ENCODE results near the gene PCBP3.
"Not testable (repeated sequence)": the region's sequence is repeated elsewhere in the genome, so short reads cannot be mapped to it uniquely, and the experiment has no call there.

PCBP3 gene

DNA sequence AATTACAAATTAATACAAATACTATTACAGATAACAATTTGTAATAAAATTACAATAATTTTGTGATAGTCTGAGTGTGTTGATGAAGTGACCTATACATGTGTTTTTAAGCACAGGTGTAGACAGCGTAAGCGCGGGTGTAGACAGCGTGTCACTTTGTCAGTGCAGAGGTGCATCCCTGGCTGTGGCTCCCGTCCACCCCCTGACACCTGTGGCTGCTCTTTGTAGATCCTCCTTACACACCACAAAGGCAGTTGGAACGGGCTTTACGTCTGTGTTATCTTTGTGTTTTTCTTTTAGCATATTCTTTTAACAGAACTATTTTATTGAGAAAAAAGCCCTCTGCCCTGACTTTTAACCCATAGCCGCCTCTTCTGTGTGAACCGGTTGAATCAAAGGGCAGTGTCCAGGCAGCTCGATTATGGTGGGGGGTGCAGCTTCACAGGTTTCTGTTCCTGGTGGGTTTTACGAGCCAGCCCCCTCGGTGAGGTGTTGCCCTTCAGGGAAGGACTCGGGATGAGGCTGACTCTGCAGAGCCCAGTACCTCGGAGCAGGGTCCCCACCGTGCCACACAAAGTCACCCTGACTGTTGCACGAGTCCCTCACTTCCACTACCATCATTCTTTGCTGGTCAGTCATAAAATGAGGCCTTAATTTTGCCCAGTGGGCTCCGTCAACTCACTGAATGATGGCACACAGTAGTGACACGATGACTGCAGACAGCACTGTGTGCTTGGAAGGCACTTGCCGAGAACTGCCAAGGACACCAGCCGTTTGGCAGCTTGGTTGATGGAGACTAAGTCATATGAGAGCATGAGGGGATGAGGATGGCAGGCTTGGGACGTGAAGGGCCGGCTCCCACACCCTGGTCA is 251.6 kb downstream of the PCBP3 start:
- DNase-seq (ENCODE audit: low read depth), result no peak

DNA sequence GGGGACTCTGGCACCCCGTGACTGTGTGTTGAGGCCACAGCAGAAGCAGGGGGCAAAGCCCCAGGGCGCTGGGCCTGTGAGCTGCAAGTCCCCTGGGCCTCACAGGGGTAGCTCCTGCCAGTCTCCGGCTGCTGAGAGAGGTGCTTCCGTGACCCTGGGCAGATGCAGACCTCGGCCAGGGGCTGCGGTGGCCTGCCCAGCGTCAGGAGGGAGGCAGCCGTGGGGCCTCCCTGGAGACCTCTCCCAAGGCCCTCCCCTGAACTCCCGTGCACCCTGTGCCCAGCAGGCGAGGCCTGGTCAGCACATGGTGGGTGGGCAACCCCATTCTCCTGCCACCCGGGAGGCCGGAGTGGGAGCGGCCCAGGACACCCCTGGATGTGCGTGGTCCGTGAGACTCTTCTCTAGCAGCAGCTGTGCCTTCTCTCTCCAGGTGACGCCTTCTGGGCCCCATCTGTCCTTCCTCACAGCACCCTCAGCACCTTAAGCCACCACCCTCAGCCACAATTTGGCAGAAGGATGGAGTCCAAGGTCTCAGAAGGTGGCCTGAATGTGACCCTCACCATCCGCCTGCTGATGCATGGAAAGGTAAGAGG is 252.3 kb downstream of the PCBP3 start:
- no peak for DNase-seq (ENCODE audit: low read depth)

DNA sequence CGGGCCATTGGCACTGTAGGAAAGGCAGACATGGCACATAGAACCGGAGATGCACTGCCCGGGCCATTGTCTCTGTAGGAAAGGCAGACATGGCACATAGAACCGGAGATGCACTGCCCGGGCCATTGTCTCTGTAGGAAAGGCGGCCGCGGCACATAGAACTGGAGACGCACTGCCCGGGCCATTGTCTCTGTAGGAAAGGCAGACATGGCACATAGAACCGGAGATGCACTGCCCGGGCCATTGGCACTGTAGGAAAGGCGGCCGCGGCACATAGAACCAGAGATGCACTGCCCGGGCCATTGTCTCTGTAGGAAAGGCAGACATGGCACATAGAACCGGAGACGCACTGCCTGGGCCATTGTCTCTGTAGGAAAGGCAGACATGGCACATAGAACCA is 252.9 kb downstream of the PCBP3 start:
- not testable (repeated sequence) for DNase-seq (ENCODE audit: low read depth)

DNA sequence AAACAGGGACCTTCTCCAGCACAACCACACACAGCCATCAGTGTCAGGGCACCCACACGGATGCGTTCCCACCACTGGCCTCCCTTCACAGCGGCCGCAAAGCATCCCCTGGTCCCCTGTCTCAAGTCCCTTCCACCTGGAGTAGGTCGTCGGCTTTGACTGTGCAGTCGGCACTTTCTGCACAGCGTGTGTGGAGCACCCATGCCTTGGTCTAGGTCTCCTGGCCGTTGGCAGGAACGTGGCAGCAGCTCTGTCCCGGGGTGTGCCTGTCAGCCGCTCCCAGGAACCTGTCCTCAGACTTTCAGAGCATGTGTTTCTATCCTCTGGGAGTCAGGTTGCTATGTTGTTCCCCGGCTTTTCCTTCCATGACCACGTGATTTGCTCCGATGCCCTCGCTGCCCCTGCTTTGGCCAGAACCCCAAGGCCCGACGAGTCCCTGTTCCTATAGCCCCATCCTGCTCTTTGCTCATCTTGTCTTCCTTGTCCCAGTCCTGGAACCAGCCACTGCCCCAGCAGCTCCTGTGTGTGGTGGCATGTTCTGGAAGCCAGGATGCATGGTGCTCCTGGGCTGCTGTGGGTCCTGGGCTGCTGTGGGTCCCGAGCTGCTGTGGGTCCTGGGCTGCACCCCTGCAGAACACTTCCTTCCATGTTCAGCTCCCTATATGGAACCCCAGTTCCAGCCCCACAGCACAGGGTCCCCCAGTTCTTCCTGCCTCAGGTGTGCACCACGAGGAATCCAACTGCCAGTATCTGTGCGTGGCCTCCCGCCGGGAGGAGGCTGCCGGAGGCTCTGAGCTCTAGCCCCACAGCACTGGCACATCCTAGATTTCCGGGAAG is 253.9 kb downstream of the PCBP3 start:
- no peak for DNase-seq (ENCODE audit: low read depth)

DNA sequence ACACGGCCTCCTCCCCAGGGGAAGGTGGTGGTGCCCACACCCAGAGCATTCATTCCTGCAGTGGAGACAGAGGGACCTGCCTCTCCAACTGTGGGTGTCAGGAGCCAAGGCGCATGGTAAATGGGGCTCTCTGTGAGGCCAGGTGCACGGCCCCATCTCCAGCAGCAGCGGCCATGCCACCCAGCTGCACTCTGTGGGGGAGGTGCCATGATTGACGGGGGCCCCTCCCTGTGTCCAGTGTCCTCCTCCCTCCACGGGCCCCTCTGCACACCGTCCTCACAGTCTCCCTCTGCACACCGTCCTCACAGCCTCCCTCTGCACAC is 254.5 kb downstream of the PCBP3 start:
- no peak for DNase-seq (ENCODE audit: low read depth)

DNA sequence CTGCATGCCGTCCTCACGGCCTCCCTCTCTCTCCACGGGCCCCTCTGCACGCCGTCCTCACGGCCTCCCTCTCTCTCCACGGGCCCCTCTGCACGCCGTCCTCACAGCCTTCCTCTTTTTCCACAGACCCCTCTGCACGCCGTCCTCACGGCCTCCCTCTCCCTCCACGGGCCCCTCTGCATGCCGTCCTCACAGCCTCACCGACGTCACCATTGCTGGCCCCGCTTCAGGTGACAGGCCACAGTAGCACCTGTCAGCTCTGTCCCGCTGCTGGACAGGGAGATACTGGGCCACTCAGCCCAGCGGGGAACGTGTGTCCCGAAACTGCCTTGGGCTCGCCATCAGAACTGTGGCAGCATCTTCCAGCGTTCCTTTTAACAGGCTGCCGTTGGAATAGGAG is 255.3 kb downstream of the PCBP3 start:
- no peak for DNase-seq (ENCODE audit: low read depth)

DNA sequence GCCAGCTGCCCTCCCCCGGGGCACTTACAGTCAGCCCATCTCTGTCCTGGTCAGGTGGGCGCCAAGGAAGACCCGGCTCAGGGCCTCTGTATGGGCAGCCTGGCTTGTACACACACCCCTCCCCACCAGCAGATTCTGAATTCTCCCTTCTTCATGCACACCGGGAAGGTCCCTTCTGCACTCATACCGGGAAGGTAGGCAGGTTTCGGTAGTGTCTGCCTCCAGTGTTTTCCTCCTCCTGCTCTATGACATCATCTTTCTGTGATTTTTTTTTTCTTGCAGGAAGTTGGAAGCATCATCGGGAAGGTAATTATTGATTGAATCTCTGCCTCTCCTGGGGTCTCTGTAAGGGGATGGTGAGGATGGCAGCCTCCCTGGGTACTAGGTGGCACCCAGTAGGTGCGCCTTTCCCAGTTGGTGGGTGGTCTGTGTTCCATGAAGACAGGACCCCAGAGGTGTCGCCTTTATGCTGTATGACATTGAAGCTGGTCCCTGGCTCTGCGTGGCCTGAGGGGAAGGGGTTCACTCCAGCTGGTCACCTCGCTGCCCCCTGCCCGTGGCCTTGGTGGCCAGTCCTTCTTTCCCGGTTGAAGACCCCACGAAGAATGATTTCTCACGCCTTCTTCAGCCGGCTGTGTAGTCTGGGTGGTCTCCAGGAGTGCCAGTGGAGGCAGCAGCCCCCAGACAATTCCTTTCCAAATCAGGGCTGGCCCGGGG is 255.9 kb downstream of the PCBP3 start:
- no peak for DNase-seq (ENCODE audit: low read depth)

DNA sequence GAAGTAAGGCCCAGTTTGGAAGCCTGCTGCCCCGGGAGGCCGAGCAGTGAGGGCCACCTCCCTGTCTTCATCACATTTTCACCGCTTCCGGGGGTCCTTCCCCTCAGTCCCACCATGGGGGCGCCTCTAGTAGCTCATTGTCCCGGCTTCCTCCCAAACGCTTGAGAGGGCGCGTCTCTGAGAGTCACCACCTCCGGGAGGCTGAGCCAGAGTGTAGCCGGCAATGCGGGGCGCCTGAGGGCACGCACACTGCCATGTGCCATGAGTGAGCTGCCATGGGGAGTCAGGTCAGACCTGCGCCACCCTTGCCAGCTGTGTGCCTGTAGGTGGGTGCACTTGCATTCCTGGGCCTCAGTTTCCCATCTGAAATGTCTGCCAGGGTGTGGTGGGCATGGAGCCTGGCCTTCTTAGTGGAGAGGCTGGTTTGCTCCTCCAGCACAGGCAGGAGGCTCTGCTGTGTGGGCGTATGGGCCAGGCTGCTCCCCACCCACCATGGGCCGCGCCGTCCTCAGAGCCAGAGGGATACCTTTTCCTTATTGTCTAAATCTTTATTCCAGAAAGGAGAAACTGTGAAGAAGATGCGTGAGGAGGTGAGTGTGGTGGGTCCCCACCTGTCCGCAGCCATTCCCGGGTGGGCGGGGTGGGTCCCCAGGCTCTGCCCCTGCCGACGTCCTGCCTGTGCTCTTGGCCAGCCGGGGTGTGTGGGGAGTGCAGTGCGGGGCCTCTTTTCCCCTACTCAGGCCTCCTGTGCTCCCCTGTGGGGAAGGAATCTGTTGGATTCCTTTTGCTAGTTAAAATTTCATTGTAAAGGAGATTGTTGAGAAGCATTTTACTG is 256.7 kb downstream of the PCBP3 start:
- no peak for DNase-seq (ENCODE audit: low read depth)

DNA sequence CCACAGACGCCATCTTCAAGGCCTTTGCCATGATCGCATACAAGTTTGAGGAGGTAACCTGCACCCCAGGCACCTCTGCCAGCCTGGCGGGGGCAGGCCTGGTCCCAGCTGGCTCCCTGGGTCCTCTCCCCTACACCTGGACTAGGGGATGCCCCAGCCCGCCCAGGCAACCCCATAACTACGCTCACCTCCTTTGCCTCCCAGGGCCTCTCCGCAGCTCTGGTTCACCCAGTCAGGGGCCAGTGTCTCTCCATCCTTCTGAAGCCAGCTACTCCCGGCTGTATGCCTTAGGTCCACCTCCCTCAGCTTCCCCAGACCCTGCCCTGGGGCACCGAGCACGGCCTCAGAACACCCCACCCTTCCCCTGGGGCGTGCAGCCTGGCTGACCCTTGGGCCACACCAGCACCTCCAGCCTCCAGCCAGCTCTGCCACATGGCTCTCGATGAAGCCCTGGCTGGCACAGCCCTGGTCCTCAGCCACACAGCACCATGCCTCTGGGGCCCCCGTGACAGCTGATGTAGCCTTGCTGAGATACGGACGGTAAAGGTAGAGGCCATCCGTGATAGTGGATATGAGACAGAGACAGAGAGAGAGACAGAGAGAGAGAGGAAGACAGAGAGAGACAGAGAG is 257.7 kb downstream of the PCBP3 start:
- no peak for DNase-seq (ENCODE audit: low read depth)

DNA sequence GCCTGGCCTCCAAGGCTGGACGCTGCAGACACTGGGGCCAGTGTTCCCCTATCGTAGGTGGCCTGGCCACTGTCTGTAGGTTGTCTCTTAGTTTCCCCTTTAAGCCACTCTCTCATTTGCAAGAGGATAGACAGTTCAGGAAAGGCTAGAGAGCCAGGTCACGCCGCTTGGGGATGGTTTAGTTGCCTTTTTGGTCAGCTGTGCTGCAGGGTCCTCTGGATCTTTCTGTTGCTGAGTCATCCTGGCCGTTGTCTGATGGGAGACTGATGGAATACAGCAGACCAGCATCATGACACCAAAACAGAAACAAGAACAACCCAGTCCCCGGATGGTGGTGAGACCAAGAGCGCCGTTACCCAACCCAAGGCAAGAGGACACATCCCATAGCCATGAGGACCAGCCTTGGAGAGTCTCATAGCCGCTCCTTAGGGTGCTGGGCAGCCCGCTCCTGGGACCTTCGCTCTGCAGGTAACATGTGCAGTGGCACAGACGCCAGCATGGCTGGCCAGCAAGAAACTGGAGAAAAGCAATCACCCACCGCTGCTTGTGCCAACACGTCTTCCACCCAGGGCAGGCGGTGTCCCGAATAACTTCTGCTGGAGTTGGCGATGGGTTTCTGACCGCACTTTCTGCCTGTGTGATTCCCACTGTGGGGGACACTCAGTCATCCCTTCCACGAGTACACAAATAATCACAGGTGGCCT is 258.9 kb downstream of the PCBP3 start:
- DNase-seq (ENCODE audit: low read depth), result no peak

DNA sequence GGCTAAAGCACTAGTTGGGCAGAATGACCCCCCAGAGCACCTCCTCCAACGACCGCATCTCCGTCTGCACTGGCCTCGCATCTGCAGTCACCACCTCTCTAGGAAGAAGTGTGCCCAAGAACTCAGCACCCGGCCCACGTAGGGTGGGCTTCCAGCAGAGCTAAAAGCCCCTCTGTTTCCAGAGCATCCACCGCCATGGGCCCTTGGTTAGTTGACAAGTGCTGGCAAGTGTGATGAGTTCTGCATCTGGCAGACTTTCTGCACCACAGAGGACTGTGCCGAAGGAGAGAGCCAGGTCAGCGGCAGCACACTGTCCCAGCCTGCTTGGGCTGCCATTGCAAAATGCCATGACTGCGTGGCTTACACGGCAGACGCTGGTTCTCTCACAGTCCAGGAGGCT is 261.7 kb downstream of the PCBP3 start:
- no peak for DNase-seq (ENCODE audit: low read depth)

DNA sequence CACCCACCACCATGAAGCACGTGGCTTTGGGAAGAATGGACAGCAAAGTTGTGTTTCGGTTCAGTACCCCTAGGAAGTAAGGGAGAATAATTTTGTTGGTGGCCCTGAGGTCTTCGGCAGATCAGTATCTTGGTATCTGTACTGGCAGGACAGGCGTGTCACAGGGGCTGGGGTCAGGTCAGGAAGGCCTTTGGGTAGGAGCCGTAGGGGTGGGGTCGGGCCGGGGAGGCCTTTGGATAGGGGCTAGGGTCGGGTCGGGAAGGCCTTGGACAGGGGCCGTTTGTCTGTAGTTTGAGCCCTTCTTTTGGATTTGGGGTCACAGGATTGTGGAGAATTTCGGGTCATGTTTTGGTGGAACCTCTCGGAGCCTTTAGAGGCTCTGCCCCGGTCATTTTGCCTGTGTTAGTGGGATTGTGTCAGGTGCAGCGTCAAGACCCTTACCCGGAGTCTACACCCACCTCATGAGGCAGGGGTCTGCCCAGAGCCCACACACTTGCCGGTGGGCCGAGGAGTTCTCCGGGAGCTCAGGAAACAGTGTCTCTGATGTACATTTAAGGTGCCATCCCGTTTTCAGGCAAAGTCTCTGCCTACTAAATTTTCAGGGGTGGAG is 262.8 kb downstream of the PCBP3 start:
- DNase-seq (ENCODE audit: low read depth), result no peak

DNA sequence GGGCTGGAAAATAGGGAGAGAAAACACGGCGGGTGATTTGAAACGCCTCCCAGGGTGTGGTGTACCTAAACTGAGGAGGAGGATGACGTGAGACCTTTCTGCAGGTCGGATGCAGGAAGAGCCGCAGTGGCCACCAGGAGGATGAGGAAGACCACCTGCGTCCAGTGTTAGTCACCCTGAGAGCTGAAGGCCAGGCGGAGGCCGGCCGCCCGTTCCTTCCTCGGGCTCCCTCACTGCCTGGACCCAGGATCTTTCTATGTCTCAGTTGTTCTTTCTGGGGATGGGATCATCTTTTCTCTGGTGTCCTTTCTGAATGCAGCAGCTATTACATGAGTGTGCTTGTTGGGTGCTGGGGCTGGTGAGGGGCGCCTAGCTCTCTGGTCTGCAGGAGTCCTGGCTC is 263.3 kb downstream of the PCBP3 start:
- no peak for DNase-seq (ENCODE audit: low read depth)

DNA sequence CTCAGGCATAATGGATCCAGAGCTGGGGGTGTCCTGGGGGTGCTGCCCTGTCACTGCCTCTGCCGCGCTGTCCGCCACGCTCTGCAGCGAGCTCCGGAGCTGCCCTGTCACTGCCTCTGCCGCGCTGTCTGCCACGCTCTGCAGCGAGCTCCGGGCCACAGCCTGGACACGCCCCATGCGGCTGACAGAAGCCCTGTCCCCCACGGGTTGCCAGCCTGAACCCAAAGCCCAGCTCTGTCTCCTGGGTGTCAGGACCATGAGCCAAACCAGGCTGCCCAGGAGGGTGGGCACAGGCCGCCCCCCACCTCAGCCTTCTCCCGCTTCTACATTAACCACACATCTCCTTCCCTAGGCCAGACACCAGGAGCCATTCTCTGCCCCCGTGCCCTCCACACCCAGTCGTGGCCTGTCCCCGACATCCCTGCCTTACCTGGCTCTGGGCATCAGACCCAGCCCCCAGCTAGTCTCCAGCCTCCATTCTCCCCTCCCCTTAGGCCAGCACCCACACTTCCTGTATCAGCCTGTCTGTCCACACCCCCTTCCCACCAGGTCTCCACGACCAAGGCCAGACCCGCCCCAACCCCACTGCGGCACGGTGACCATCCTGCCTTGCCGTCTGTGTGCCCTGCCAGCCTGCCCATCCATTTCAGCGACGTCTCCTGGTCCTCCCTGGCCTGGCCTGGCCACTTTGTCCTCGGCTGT is 265.2 kb downstream of the PCBP3 start:
- no peak for DNase-seq (ENCODE audit: low read depth)

DNA sequence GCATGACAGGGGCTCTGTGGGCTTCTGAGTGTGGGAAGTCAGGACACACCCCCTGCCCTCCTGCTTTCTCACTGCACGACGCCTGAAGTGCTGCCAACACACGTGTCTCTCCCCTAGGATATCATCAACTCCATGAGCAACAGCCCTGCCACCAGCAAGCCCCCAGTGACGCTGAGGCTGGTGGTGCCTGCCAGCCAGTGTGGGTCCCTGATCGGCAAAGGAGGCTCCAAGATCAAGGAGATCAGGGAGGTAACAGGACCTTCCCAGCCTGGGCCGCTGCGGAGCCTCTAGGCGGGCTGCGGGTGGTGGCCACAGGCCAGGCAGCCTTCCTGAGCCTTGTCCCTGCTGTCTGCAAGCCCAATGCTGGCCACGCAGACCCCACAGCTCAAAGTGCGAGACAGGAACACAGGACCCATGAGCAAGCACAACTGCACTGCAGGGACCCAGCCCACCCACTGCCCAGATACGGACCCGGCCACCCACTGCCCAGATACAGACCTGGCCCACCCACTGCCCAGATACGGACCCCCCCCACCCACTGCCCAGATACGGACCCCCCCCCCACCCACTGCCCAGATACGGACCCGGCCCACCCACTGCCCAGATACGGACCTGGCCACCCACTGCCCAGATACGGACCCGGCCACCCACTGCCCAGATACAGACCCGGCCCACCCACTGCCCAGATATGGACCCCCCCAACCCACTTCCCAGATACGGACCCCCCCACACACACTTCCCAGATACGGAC is 265.9 kb downstream of the PCBP3 start:
- no peak for DNase-seq (ENCODE audit: low read depth)

DNA sequence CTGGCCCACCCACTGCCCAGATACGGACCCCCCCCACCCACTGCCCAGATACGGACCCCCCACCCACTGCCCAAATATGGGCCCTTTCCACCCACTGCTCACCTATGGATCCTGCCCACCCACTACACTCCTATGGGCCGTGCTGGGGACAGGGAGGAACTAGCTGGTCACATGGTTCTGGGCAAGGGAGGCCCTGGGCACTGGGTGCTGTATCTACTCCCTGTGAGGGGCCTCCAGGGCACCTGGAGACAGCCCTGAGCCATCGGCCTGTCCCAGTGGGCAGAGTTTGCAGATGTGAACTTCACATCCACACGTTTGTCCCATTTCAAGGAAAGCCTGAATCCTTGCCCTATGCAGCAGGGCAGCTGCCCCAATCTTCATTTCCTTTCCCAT is 266.6 kb downstream of the PCBP3 start:
- no peak for DNase-seq (ENCODE audit: low read depth)

DNA sequence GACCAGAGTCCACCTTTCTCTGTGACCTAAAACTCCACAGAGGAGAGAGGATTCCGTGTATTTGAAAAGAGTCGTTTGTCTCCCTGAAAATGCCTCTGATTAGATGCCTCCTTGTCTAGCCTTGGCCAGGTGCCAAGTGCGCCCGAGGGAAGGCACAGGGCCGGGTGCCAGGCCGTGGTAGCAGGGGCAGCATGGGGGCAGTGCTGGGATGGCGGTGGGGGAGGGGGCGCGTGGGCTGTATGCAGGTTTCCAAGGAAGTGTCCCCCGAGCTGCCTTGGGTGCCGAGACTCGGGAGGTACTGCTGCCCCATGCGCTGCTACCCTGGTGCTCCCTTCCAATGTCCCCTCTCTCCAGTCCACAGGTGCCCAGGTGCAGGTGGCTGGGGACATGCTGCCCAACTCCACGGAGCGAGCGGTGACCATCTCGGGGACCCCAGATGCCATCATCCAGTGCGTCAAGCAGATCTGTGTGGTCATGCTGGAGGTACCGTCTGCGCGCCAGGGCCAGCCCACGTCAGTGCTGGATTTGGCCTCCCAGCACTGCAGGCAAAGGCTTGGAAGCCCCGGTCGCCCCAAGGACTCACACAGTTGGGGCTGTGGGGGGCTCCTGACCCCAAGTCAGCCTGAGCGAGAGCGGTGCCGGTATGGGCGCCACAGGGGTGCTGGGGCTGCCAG is 267.2 kb downstream of the PCBP3 start:
- no peak for DNase-seq (ENCODE audit: low read depth)

DNA sequence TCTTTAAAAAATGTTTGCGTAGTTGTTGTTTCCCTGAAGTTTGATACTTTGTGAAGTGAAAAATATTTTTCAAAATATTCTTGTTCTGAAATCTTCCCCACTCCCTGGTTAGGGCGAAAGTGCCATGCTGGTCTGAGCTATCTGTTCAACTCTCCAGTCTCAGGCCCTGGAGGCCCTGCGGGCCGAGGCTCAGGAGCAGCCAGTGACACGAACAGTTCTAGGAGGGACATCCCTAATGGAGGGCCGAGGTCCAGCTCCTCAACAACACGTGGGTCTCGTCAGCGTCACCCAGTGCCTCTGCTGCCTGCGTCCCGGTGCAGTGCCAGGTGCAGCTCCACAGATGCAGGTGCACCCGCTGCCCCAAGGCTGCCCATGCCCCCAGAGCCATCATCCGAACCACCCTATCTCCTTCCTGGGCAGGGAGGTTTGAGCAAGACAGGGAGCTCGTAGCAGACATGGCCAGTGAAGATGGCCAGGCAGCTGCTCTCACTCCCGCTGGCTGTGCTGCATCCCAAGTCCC is 268.3 kb downstream of the PCBP3 start:
- DNase-seq (ENCODE audit: low read depth), result no peak
